Parathyroid adenoma (tissue), 2 donors: ENCODE measurements around the gene FHL3.

ENCODE experiments used
- H2AFZ ChIP-seq: fragments of 300-600 bp; sonication (generic); one replicate; pipeline ENCODE4 v1.7.0; 2017; ENCODE audit warnings: antibody characterized with exemption, mild to moderate bottlenecking
- H3K27ac ChIP-seq: fragments of 300-600 bp; sonication (generic); one replicate; pipeline ENCODE4 v1.7.0; 2017
- H3K27me3 ChIP-seq: fragments of 300-600 bp; sonication (generic); one replicate; pipeline ENCODE4 v1.7.0; 2017; ENCODE audit warnings: low read length; ENCODE audit not compliant: control insufficient read depth, insufficient read depth
- H3K36me3 ChIP-seq: fragments of 300-600 bp; sonication (generic); one replicate; pipeline ENCODE4 v1.7.0; 2017; ENCODE audit warnings: low read length; ENCODE audit not compliant: control insufficient read depth, insufficient read depth
- H3K4me1 ChIP-seq: fragments of 300-600 bp; sonication (generic); one replicate; pipeline ENCODE4 v1.7.0; 2017; ENCODE audit warnings: control low read depth
- H3K4me2 ChIP-seq: fragments of 300-600 bp; sonication (generic); one replicate; pipeline ENCODE4 v1.7.0; 2017; ENCODE audit warnings: low read length
- H3K4me3 ChIP-seq: fragments of 300-600 bp; sonication (generic); one replicate; pipeline ENCODE4 v1.7.0; 2017; ENCODE audit warnings: low read depth, low read length
- H3K79me2 ChIP-seq: fragments of 300-600 bp; sonication (generic); one replicate; pipeline ENCODE4 v1.7.0; 2017; ENCODE audit warnings: control low read depth
- H3K9ac ChIP-seq: fragments of 300-600 bp; sonication (generic); one replicate; pipeline ENCODE4 v1.7.0; 2017; ENCODE audit warnings: mild to moderate bottlenecking
- H3K9me3 ChIP-seq: fragments of 300-600 bp; sonication (generic); one replicate; pipeline ENCODE4 v1.7.0; 2017; ENCODE audit warnings: low read length; ENCODE audit not compliant: control insufficient read depth
- CTCF ChIP-seq: fragments of 300-600 bp; sonication (generic); IDR thresholded peaks from one replicate; pipeline ENCODE4 v1.7.0; 2017; ENCODE audit warnings: antibody characterized with exemption, mild to moderate bottlenecking
- donor health status: primary hyperparathyroidism.

FHL3 gene

GRCh38 chr1:38028671-38029070 lies 23.4 kb upstream of the FHL3 start:
- H3K27ac ChIP-seq = no peak overlapping the region
- H3K4me3 ChIP-seq = no peak overlapping the region
- no peak for TF ChIP-seq CTCF
- no peak overlapping the region for H3K9ac ChIP-seq
- H3K36me3 ChIP-seq = no peaks in the 10 kb centered on the region
- H2AFZ ChIP-seq = no peak overlapping the region
- H3K4me1 ChIP-seq = peaks cover 10% of the 10 kb centered on the region
- H3K9me3 ChIP-seq = no peaks in the 10 kb centered on the region
- no peaks in the 10 kb centered on the region for H3K79me2 ChIP-seq
- no peak overlapping the region for H3K4me2 ChIP-seq
- H3K27me3 ChIP-seq = no peaks in the 10 kb centered on the region

- no peaks in the 10 kb centered on the region for H3K79me2 ChIP-seq
- no peak overlapping the region for H3K9ac ChIP-seq
- no peak overlapping the region for H3K4me2 ChIP-seq
- no peaks in the 10 kb centered on the region for H3K9me3 ChIP-seq
- no peaks in the 10 kb centered on the region for H3K36me3 ChIP-seq
- no peaks in the 10 kb centered on the region for H3K27me3 ChIP-seq
- no peak for TF ChIP-seq CTCF
- H3K4me1 ChIP-seq = peaks cover 10% of the 10 kb centered on the region
- no peak overlapping the region for H2AFZ ChIP-seq
- no peak overlapping the region for H3K4me3 ChIP-seq
- H3K27ac ChIP-seq = no peak overlapping the region
Observed at GRCh38 chr1:38028105-38028591, 22.8 kb upstream of the FHL3 start.

GRCh38 chr1:38027201-38028104 lies 22.1 kb upstream of the FHL3 start:
- no peak overlapping the region for H3K4me3 ChIP-seq
- TF ChIP-seq CTCF = no peak
- H3K27ac ChIP-seq = no peak overlapping the region
- H3K79me2 ChIP-seq = no peaks in the 10 kb centered on the region
- H3K9ac ChIP-seq = no peak overlapping the region
- H3K9me3 ChIP-seq = no peaks in the 10 kb centered on the region
- H3K4me2 ChIP-seq = no peak overlapping the region
- no peak overlapping the region for H2AFZ ChIP-seq
- H3K27me3 ChIP-seq = no peaks in the 10 kb centered on the region
- H3K36me3 ChIP-seq = no peaks in the 10 kb centered on the region
- peaks cover 10% of the 10 kb centered on the region for H3K4me1 ChIP-seq

GRCh38 chr1:38026592-38027200 lies 21.4 kb upstream of the FHL3 start:
- Histone ChIP-seq H3K9me3 (no peaks in the 10 kb centered on the region), H3K27me3 (no peaks in the 10 kb centered on the region), H3K4me3 (no peak overlapping the region), H3K9ac (no peak overlapping the region), H3K4me1 (peaks cover 10% of the 10 kb centered on the region), H2AFZ (no peak overlapping the region), H3K4me2 (no peak overlapping the region), H3K79me2 (no peaks in the 10 kb centered on the region), H3K36me3 (no peaks in the 10 kb centered on the region), H3K27ac (no peak overlapping the region)
- peak; percentile 65 for TF ChIP-seq CTCF
